Measurements from ENCODE around the gene LMO2.

GRCh38 chr11:33909552-33909951 is 17.7 kb upstream of the LMO2 start:
- TF ChIP-seq EZH2 (IDR thresholded peaks at IDR 0.05; ENCODE audit: borderline replicate concordance, low read depth, low read length, severe bottlenecking), result no peak
- no peak for TF ChIP-seq CTCF (IDR thresholded peaks at IDR 0.05; ENCODE audit: extremely low read depth in 1 of 2, insufficient read depth in 1 of 2, low read depth in 1 of 2, low read length in 2 of 2)
- TF ChIP-seq GATA2 (IDR thresholded peaks at IDR 0.05; ENCODE audit: insufficient read depth, insufficient read length, low read depth, low read length), result no peak
- TF ChIP-seq POLR2A (IDR thresholded peaks at IDR 0.05; ENCODE audit: low read depth, low read length), result no peak
- no peak for TF ChIP-seq MAX (IDR thresholded peaks at IDR 0.05; ENCODE audit: insufficient read depth, insufficient read length)

All from endothelial cell of umbilical vein (primary cell).